SK-N-SH treated with all-trans-retinoic acid at 6 μM for 48 hours (cell line): ENCODE results near the gene ARID1A.

Experiments used
- CREB5 ChIP-seq: fragments of 250-450 bp; sonication (Bioruptor Pico); IDR thresholded peaks from 2 replicates; pipeline ENCODE4 v1.5.1; 2020; ENCODE audit warnings: low read depth, mild to moderate bottlenecking, moderate library complexity
- ISL1 ChIP-seq: fragments of 250-450 bp; sonication (Bioruptor Pico); IDR thresholded peaks from 2 replicates; pipeline ENCODE4 v2.1.2; 2022; ENCODE audit warnings: mild to moderate bottlenecking, moderate library complexity
- TF ChIP-seq, protein P1 (sequence below): fragments of 250-450 bp; sonication (Bioruptor Pico); IDR thresholded peaks from 2 replicates; pipeline ENCODE4 v1.8.0; 2021; ENCODE audit warnings: low read depth, mild to moderate bottlenecking, moderate library complexity, borderline replicate concordance
- TF ChIP-seq, protein P2 (sequence below): fragments of 250-450 bp; sonication (Bioruptor Pico); IDR thresholded peaks from 2 replicates; pipeline ENCODE4 v1.5.0; 2020; ENCODE audit warnings: mild to moderate bottlenecking, moderate library complexity

DNA sequence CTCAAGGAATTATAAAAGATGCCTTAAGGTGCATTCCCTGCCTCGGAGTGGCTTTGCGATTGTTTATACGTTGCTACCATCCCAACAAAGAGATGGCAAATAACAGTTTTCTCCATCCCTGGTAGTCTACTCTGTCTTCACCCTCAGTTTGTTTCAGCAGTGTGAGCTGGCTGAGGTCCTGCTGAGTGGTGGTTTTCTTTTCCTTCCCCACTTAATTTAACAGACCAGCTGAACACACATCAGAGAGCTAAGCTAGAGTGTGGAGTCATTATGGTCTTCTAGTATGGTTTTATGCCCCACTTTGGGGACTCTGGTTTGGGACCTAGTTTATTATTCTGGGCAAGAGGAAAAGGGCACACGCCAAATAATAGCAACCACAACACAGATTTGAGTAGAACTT, 94.1 kb downstream of the ARID1A start:
- TF ChIP-seq CREB5 (no peak), ISL1 (no peak)
- TF ChIP-seq, protein P1, sequence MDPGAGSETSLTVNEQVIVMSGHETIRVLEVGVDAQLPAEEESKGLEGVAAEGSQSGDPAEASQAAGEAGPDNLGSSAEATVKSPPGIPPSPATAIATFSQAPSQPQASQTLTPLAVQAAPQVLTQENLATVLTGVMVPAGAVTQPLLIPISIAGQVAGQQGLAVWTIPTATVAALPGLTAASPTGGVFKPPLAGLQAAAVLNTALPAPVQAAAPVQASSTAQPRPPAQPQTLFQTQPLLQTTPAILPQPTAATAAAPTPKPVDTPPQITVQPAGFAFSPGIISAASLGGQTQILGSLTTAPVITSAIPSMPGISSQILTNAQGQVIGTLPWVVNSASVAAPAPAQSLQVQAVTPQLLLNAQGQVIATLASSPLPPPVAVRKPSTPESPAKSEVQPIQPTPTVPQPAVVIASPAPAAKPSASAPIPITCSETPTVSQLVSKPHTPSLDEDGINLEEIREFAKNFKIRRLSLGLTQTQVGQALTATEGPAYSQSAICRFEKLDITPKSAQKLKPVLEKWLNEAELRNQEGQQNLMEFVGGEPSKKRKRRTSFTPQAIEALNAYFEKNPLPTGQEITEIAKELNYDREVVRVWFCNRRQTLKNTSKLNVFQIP (CRISPR knock-in tag), result no peak
- TF ChIP-seq, protein P2, sequence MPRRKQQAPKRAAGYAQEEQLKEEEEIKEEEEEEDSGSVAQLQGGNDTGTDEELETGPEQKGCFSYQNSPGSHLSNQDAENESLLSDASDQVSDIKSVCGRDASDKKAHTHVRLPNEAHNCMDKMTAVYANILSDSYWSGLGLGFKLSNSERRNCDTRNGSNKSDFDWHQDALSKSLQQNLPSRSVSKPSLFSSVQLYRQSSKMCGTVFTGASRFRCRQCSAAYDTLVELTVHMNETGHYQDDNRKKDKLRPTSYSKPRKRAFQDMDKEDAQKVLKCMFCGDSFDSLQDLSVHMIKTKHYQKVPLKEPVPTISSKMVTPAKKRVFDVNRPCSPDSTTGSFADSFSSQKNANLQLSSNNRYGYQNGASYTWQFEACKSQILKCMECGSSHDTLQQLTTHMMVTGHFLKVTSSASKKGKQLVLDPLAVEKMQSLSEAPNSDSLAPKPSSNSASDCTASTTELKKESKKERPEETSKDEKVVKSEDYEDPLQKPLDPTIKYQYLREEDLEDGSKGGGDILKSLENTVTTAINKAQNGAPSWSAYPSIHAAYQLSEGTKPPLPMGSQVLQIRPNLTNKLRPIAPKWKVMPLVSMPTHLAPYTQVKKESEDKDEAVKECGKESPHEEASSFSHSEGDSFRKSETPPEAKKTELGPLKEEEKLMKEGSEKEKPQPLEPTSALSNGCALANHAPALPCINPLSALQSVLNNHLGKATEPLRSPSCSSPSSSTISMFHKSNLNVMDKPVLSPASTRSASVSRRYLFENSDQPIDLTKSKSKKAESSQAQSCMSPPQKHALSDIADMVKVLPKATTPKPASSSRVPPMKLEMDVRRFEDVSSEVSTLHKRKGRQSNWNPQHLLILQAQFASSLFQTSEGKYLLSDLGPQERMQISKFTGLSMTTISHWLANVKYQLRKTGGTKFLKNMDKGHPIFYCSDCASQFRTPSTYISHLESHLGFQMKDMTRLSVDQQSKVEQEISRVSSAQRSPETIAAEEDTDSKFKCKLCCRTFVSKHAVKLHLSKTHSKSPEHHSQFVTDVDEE (CRISPR knock-in tag), result no peak
